ENCODE data around the gene TMEM43.
A peak's percentile ranks its signal among the peaks of the same experiment; 100 is the strongest.

The TMEM43 gene

GRCh38 chr3:14152963-14153355 lies 28.1 kb downstream of the TMEM43 start:
- DNase-seq = no peak

GRCh38 chr3:14153663-14154062 lies 28.8 kb downstream of the TMEM43 start:
- DNase-seq = no peak

GRCh38 chr3:14154276-14154675 lies 29.4 kb downstream of the TMEM43 start:
- no peak for DNase-seq

- DNase-seq = no peak
Measured at GRCh38 chr3:14154895-14155440, 30.1 kb downstream of the TMEM43 start.

- DNase-seq = no peak
Measured at GRCh38 chr3:14156201-14156600, 31.3 kb downstream of the TMEM43 start.

- no peak for DNase-seq
Measured at GRCh38 chr3:14156843-14157561, 32.1 kb downstream of the TMEM43 start.

- no peak for DNase-seq
Measured at GRCh38 chr3:14157951-14158350, 33.1 kb downstream of the TMEM43 start.

GRCh38 chr3:14158370-14158769 lies 33.5 kb downstream of the TMEM43 start:
- DNase-seq = no peak

GRCh38 chr3:14159426-14159825 lies 34.6 kb downstream of the TMEM43 start:
- DNase-seq = no peak

GRCh38 chr3:14161282-14161681 lies 36.4 kb downstream of the TMEM43 start:
- no peak for DNase-seq

GRCh38 chr3:14162178-14162577 lies 37.3 kb downstream of the TMEM43 start:
- no peak for DNase-seq

GRCh38 chr3:14166877-14167603 lies 42.2 kb downstream of the TMEM43 start:
- no peak for DNase-seq

GRCh38 chr3:14169435-14169834 lies 44.6 kb downstream of the TMEM43 start:
- no peak for DNase-seq

- DNase-seq = no peak
Measured at GRCh38 chr3:14169871-14170270, 45.0 kb downstream of the TMEM43 start.

- no peak for DNase-seq
Measured at GRCh38 chr3:14170531-14171159, 45.8 kb downstream of the TMEM43 start.

GRCh38 chr3:14172496-14172895 lies 47.6 kb downstream of the TMEM43 start:
- no peak for DNase-seq

GRCh38 chr3:14174483-14174882 lies 49.6 kb downstream of the TMEM43 start:
- no peak for DNase-seq

- no peak for DNase-seq
Measured at GRCh38 chr3:14175383-14176037, 50.7 kb downstream of the TMEM43 start.

GRCh38 chr3:14177580-14178246 lies 52.9 kb downstream of the TMEM43 start:
- DNase-seq = peak; percentile 15

- peak; percentile 91 for DNase-seq
Measured at GRCh38 chr3:14178247-14179113, 53.6 kb downstream of the TMEM43 start, which contains the start of the genes LSM3 and XPC. Gene LSM3, plus strand, starts transcription at chr3:14178817. Its CDS starts 44 bp downstream, at chr3:14178861. Gene XPC, minus strand, starts transcription at chr3:14178601. Its CDS starts 33 bp downstream, at chr3:14178568.

- no peak for DNase-seq
Measured at GRCh38 chr3:14179114-14179465, 54.2 kb downstream of the TMEM43 start.

Data from NCI-H510A treated with DMSO at 0.1 percent for 48 hours (cell line).